Measurements from ENCODE around the gene DHRSX.

DHRSX gene

DNA sequence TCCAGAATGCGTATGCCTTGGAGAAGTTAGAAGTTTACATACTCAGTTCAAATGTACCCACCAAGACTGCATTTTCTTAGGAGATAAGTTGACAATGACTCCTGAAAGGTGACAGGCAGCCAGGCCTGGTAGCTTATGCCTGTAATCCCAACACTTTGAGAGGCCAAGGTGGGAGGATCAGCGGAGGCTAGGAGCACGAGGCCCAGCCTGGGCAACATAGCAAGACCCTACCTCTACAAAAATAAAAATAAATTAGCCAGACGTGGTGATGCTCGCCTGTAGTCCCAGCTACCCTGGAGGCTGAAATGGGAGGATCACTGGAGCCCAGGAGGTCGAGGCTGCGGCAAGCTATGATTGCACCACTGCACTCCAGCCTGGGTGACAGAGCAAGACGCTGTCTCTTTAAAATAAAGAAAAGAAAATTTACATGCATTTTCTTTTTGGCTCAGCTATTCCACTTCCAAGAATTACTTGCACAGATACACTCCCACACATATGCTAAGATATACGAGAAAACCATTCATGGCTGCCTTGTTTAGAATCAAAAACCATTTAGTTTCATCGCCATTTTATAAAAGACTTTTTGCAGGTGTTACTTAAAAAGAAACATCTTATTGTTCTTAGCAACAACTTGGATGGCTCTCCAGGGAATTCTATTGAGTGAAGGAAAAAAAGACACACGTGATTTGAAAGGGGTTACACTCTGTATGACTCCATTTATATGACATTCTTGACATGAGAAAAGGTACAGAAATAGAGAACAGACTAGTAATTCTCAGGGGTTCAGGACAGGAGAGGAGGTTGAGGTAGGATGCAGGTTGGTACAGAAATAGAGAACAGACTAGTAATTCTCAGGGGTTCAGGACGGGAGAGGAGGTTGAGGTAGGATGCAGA lies 66.3 kb downstream of the DHRSX start:
- no peak for DNase-seq
- TF ChIP-seq, protein P1, sequence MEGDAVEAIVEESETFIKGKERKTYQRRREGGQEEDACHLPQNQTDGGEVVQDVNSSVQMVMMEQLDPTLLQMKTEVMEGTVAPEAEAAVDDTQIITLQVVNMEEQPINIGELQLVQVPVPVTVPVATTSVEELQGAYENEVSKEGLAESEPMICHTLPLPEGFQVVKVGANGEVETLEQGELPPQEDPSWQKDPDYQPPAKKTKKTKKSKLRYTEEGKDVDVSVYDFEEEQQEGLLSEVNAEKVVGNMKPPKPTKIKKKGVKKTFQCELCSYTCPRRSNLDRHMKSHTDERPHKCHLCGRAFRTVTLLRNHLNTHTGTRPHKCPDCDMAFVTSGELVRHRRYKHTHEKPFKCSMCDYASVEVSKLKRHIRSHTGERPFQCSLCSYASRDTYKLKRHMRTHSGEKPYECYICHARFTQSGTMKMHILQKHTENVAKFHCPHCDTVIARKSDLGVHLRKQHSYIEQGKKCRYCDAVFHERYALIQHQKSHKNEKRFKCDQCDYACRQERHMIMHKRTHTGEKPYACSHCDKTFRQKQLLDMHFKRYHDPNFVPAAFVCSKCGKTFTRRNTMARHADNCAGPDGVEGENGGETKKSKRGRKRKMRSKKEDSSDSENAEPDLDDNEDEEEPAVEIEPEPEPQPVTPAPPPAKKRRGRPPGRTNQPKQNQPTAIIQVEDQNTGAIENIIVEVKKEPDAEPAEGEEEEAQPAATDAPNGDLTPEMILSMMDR (IDR thresholded peaks at IDR 0.05; ENCODE audit: low read depth, low read length), result no peak
- no peaks in the 10 kb centered on the region for H3K9me3 ChIP-seq
- H3K4me3 ChIP-seq (ENCODE audit: low read depth, low read length), result no peak overlapping the region
- H3K4me1 ChIP-seq, result no peaks in the 10 kb centered on the region
- no peaks in the 10 kb centered on the region for H3K36me3 ChIP-seq
- H3K27me3 ChIP-seq, result no peaks in the 10 kb centered on the region

DNA sequence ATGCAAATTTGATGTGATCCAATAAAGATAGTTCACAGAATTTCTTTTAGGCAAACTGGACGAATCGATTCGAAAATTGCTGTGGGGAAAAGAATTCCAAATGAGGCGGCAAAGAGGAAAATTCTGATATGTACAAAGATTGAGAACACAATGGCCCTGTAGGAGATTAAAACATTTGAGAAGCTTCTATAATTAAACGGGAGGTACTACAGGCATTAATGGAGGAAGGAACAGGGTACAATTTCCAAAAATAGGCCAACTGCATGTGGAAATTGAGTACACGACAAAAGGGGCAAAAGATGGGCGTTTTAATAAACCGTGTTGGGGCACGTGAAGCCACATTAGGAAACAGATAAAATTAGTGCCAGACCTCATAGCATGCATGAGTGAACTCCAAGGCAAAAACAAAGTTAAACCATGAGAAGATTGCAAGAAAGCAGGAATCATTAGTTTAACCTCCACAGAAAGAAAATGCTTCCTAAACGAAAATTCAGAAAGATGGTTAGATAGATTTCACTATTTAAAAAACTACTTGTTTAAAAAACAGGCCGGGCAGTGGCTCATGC lies 68.4 kb downstream of the DHRSX start:
- H3K27me3 ChIP-seq, result no peaks in the 10 kb centered on the region
- H3K4me1 ChIP-seq, result no peaks in the 10 kb centered on the region
- H3K4me3 ChIP-seq (ENCODE audit: low read depth, low read length), result no peak overlapping the region
- no peak for DNase-seq
- TF ChIP-seq, protein P1 (IDR thresholded peaks at IDR 0.05; ENCODE audit: low read depth, low read length), result no peak
- H3K9me3 ChIP-seq, result no peaks in the 10 kb centered on the region
- no peaks in the 10 kb centered on the region for H3K36me3 ChIP-seq

DNA sequence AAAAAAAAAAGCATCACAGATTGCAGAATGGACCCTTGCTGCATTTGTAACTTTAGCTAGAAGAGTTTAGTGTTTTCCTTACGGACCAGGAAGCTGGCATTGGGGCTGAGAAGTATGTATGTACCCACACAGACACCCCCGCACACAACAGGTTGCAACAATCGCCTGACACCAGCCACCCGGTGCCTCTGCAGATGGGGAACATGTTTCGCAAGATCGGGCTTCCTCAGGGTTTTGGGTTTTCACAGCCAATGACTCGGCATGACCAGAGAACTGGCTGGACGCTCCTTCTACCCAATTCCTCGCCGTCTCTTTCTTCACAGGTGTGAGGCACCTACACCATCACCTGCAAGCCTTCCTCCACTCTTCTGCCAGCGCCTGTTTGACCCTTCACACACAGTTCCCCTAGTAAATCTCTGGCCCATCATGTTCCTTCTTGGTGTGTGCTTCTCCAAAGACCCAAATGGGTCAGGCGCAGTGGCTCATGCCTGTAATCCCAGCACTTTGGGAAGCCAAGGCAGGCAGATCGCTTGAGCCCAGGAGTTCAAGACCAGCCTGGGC lies 70.4 kb downstream of the DHRSX start:
- H3K27me3 ChIP-seq, result no peaks in the 10 kb centered on the region
- TF ChIP-seq, protein P1 (IDR thresholded peaks at IDR 0.05; ENCODE audit: low read depth, low read length), result no peak
- no peak for DNase-seq
- no peaks in the 10 kb centered on the region for H3K36me3 ChIP-seq
- H3K4me1 ChIP-seq, result no peaks in the 10 kb centered on the region
- H3K4me3 ChIP-seq (ENCODE audit: low read depth, low read length), result no peak overlapping the region
- no peaks in the 10 kb centered on the region for H3K9me3 ChIP-seq

DNA sequence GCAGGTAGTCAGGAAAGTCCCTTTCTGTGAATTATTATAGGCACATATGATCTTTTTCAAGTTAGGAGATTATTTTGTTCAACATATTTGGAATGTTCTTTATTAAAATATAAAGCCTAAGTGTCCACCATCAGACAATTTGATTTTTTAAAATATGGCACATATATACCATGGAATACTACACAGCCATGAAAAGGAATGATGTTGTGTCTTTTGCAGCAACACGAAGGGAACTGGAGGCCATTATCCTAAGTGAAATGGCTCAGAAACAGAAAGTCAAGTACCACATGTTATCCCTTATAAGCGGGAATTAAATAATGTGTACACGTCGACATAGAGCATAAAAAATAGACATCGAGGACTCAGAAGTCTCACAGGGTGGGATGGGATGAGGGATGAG lies 73.0 kb downstream of the DHRSX start:
- no peaks in the 10 kb centered on the region for H3K27me3 ChIP-seq
- no peaks in the 10 kb centered on the region for H3K36me3 ChIP-seq
- TF ChIP-seq, protein P1 (IDR thresholded peaks at IDR 0.05; ENCODE audit: low read depth, low read length), result no peak
- no peak overlapping the region for H3K4me3 ChIP-seq (ENCODE audit: low read depth, low read length)
- H3K4me1 ChIP-seq, result no peaks in the 10 kb centered on the region
- DNase-seq, result no peak
- no peaks in the 10 kb centered on the region for H3K9me3 ChIP-seq

DNA sequence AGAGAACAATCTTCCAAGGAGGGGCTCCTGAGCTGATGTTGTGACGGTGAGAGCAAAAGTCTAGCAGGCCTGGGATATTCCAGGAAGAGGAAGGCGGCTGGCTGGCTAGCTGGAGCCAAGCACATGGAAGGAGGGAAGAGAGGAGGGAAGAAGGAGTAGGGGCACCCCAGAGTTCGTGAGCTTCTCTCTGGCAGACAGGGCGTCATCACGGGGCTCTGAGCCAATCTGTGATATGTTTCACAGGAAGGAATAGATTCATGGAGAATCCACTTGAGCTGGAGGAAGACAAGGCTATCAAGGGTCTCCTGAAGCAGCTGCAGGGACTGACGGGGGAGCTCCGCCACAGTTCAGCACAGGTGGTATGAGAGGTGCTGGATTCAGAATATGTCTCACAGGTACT lies 73.6 kb downstream of the DHRSX start:
- TF ChIP-seq, protein P1 (IDR thresholded peaks at IDR 0.05; ENCODE audit: low read depth, low read length), result no peak
- Histone ChIP-seq H3K27me3 (no peaks in the 10 kb centered on the region), H3K4me1 (no peaks in the 10 kb centered on the region), H3K4me3 (ENCODE audit: low read depth, low read length) (no peak overlapping the region), H3K36me3 (no peaks in the 10 kb centered on the region), H3K9me3 (no peaks in the 10 kb centered on the region)
- DNase-seq, result no peak

Measured in BE2C (cell line).